ENCODE measurements around the gene CCDC59.
A peak's percentile ranks its signal among the peaks of the same experiment; 100 is the strongest.
"Not testable (repeated sequence)": the region's sequence is repeated elsewhere in the genome, so short reads cannot be mapped to it uniquely, and the experiment has no call there.

Gene CCDC59, protein sequence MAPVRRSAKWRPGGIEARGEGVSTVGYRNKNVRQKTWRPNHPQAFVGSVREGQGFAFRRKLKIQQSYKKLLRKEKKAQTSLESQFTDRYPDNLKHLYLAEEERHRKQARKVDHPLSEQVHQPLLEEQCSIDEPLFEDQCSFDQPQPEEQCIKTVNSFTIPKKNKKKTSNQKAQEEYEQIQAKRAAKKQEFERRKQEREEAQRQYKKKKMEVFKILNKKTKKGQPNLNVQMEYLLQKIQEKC

DNA sequence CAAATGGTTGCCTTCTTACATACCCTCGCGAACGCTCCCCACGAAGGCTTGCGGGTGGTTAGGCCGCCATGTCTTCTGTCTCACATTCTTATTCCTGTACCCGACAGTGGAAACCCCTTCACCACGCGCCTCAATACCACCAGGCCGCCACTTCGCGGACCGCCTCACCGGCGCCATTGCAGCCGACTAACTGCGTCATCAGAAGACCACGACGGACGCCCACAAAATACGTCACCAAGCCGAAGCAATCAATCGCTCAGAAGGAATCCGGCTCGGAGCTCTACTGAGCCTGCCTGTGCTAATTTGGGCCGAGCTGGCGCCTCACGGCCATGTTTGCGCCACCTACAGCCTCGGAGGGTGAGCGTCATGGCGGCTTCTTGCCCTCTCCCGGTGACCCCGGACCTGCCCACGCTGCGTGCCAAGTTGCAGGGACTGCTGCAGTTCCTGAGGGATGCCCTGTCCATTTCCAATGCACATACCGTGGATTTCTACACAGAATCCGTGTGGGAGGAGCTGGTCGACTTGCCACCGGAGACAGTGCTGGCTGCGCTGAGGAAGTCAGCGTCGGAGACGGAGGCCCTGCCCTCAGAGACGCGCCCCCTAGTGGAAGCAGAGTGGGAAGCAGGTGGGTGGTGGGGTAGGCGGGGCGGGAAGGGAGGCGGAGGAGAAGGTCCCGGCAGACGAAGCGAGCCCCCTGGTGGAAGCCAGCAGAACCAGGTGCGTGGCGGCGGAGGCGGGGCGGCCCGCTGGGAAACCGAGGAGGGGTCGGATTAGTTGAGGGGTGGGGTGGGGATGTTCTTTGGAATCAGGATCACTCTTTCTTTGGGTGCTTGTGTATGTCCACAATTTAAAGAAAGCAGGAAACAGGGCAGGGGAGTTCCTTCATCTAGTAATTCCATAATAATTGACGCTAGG, at the start of gene CCDC59, which contains the start of gene METTL25:
TSS of gene CCDC59 (minus strand) at position 188 of the 915 bp plus-strand sequence. CDS start at position 177, 11 bp downstream.
TSS of gene METTL25 (plus strand) at position 330 of the 915 bp plus-strand sequence. CDS start at position 367, 37 bp downstream.
- peak; percentile 96 for DNase-seq (ENCODE audit: low read depth)

DNA sequence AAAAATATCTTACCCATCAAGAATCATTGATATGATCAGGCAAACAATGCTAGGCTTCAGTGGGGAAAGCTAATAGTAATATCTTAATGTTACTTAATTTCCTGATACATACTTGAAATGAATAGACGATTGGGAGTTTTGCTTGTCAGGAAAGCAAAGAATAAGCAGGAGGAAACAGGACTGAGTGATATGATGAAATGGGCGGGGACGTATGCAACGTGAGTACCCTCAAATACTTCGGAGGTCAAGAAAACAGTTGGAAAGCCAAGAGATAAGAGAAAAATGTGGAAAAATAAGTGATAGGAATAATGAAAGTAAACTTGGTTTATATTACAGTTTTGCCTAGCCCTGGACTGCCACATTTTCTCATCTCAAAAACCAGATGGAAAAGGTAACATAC, 49.3 kb upstream of the CCDC59 start:
- DNase-seq (ENCODE audit: low read depth), result no peak

DNA sequence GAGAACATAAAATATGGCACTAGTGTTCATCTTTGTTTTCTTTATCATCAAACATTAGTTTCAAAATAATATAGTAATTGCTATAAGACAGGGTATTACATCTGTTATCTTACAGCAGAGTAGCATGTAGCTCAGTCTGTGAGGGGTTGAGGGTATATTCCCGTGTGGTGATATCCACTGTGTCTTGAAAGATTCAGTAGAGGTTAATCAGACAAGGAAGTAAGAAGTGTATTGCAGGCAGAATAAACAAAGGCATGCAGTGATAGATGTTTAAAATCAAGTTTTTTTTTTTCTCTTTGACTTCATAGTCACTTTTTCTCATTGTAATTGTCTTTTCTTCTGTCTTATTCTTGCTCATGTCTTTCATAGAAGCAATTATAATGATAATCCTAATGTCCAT, 48.5 kb upstream of the CCDC59 start:
- no peak for DNase-seq (ENCODE audit: low read depth)

DNA sequence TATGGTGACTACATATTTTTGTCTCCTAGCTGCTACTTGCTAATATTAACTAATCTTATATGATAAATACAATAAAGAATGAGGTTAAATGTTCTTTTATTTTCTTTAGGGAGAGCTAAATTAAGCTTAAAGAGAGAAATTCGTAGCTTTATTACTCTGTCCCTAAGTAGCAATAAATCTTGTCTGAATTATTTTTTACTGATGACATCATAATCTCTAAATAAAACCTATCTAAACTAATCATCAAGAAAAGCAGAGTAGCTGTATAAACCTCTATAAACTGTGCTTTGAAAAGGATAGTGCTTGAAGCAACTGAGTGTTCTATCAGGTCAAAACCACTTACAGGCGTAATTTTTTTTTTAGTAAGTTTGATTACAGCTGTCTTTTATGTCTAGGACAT, 42.6 kb upstream of the CCDC59 start:
- no peak for DNase-seq (ENCODE audit: low read depth)

DNA sequence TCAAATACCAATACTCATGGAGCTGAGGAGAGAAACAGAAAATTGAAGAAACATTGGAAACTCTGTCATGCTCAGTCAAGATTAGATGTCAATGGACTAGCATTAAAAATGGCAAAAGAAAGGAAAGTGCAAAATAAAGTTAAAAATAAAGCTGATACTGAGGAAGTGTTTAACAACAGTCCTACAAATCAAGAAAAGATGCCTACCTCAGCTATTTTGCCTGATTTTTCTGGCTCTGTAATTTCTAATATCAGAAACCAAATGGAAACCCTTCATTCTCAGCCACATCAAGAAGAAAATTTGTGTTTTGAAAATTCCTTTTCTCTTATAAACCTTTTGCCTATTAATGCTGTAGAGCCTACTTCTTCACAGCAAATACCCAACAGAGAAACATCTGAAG, 40.7 kb upstream of the CCDC59 start:
- DNase-seq (ENCODE audit: low read depth), result no peak

DNA sequence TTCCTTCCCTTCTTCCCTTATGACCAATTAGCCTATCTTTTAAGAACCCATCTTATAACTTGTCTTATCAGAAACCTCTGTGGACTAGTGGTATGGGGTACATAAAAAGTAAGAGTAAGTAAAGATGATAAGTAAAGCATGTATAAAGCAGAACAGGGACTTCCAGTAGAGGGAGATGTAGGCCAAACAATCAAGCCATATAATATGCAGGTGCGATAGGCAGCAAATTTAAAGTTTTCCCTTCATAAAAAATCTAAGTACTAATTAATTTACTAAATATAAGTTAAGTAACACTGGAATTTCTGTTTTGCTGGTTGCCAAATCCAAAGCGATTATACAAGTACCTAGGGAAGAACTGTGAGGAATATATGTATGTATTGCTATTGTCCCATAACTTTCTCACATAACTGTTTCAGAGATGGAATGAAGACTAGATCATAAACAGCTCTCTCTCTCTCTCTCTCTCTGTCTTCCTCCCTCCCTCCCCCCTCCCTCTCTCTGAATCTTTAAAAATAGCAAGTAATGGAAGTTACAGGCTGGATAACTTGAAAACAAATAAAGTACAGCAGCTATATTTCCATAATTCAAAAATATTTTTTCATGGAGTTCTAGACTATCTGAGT, 25.9 kb upstream of the CCDC59 start:
- no peak for DNase-seq (ENCODE audit: low read depth)

DNA sequence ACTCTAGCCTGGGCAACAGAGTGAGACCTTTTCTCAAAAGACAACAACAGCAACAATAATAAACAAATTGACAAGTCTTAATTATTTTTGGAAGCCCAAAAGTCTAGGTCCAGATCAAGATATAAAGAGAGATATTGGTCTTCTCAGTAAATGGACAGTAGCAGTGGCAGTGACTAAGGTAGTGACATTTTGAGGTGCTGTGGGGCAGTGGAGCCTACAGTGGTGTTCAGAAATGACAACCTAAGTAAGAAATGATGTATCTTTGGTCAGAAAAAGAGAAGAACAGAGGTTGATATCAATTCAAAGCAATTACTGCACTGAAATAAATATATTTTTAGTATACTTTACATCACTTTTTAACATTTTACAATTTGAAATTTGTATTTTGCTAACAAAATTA, 20.8 kb upstream of the CCDC59 start:
- DNase-seq (ENCODE audit: low read depth), result no peak

DNA sequence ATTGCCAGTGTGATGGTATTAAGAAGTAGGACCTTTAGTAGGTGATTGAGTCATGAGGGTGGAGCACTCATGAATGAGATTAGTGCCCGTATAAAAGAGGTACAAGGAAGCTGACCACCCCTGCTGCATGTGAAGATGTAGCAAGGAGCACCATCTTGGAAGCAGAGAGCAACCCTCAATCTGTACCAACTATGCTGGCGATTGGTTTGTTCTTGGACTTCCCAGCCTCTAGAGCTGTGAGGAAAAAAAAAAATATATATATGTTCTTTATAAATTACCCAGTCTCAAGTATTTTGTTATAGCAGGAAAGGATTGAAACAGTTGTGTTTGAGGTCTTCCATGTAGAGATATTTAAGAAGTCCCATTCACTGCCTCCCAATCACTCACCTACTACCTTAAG, 17.0 kb upstream of the CCDC59 start:
- no peak for DNase-seq (ENCODE audit: low read depth)

DNA sequence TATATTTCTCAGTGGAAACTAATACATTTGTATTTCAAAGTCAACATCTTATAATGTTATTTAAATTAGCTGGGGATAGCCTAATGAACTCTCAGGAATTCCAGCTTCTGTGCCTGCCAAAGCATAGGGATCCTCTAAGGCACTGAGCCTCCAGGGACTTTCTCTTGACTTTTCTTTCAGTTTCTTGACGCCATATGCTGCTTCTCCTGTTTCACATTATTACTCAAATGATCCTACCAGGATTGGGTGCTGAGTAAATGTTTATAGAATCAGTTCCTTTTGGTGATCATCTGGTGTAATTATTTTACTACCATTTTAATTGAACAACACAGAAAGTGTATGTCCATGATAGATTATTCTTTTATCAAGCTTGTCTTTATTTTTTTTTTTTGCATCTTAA, 8.0 kb upstream of the CCDC59 start:
- DNase-seq (ENCODE audit: low read depth), result no peak

DNA sequence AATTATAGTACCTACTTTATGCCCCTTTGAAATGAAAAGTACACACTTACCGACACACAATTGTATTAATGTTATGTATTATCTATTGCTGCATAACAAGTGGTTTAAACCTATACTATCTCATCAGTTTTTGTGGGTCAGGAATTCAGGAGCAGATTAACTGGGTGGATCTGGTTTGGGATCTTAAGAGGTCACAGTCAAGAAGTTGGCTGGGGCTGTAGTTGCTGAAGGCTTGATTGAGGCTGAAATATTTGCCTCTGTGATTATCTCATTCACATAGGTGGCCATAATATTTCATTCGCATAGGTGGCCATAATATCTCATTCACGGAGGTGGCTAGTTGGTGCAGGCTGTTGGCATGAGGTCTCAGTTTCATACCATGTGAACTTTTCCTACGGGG, 5.8 kb upstream of the CCDC59 start:
- no peak for DNase-seq (ENCODE audit: low read depth)

DNA sequence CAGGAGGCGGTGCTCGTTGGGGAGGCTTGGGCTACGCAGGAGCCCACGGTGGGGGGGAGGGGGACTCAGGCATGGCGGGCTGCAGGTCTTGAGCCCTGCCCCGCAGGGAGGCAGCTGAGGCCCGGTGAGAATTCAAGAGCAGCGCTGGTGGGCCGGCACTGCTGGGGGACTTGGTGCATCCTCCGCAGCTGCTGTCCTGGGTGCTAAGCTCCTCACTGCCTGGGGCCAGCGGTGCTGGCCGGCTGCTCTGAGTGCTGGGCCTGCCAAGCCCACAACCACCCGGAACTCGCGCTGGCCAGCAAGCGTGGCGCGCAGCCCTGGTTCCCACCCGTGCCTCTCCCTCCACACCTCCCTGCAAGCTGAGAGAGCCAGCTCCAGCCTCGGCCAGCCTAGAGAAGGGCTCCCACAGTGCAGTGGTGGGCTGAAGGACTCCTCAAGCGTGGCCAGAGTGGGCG, 3.3 kb upstream of the CCDC59 start:
- no peak for DNase-seq (ENCODE audit: low read depth)

DNA sequence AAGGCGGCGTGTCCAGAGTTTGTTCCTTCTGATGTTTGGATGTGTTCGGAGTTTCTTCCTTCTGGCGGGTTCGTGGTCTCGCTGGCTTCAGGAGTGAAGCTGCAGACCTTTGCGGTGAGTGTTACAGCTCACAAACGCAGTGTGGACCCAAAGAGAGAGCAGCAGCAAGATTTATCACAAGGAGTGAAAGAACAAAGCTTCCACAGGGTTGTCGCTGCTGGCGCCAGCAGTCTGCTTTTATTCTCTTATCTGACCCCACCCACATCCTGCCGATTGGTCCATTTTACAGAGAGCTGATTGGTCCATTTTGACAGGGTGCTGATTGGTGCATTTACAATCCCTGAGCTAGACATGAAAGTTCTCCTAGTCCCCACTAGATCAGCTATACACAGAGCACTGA, 2.6 kb upstream of the CCDC59 start:
- not testable (repeated sequence) for DNase-seq (ENCODE audit: low read depth)

DNA sequence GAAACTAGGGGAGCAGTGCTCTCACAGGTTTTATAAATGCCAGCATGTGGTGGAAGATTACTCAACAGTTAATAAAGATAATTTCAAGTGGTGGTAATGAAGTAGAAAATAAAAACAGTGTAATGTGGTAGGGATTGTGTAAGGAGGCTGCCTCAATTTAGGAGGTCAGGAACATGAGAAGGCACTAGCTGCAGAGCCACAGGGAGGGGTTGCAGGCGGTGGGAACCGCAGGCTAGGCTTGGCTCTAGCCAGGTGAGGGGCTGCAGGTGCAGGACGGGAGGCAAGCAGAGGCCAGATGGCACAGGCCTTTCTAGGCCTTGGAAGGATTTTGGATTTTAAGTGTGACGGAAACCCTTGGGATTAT, 910 bp upstream of the CCDC59 start:
- DNase-seq (ENCODE audit: low read depth), result no peak

DNA sequence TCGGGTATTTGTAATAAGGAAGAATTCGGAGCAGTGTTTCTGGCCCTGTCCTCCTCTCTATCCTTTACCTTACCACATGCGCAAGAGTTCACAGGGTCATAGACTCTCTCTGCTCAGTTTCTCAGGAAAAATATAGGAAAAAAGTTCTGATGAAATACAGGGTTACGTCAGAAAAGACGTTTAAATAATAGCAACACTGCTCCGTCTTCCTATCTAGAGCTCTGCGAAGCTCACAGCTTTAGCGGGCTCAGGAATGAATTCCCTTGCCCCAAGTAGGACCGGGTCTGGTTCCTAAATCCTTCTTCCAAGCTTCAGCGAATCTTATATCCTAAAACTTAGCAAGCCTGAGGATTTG, 365 bp downstream of the CCDC59 start:
- no peak for DNase-seq (ENCODE audit: low read depth)

DNA sequence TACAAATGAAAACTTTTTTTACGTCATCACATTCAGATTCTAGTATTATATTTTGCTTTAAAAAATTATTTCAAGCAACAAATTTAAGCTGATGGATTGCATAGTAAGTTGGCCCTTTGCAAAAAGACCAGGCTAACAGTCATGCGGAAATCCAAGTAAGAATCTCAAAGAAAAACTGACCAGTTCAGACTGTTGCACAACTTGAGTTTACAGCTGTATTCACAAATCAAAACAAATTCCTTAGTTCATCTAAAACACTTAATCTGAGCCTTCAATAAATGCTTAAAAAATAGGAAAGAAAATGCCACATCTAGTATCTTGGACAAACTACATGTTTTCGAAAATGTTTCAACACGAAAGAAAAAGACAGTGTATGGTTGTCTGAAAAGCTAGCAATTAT, 847 bp downstream of the CCDC59 start:
- no peak for DNase-seq (ENCODE audit: low read depth)

DNA sequence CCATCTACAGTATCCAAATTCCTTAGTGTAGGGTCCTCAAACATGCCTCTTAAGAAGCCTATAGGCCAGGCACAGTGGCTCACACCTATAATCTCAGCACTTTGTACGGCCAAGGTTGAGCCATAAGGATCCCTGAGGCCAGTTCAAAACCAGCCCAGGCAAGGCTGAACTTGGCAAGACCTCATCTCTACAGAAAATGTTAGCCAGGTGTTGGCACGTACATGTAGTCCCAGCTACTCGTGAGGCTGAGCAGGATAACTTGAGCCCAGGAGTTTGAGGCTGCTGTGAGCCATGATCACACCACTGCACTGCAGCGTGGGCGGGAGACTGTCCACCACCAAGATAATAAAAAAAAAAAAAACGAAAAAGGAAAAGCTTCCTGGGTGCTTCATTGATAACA, 6.8 kb downstream of the CCDC59 start:
- no peak for DNase-seq (ENCODE audit: low read depth)

DNA sequence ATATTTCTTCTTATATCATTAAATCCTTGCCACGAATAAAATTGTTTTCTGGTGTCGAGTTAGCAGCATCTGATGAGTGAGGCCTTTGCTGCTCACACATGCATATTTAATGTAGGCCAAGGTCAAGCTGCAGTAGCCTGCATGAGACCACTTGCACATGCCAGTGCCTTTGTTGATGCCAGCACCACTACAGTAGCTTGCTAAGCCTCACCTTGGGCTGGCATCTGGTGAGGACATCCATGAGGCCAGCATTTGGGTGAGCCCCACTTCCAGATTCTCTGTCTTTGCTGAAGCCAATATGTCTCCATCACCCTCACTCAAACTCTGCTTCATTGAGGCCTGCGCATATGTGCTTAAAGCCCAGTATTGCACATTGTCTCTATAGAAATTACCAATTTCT, 8.0 kb downstream of the CCDC59 start:
- no peak for DNase-seq (ENCODE audit: low read depth)

DNA sequence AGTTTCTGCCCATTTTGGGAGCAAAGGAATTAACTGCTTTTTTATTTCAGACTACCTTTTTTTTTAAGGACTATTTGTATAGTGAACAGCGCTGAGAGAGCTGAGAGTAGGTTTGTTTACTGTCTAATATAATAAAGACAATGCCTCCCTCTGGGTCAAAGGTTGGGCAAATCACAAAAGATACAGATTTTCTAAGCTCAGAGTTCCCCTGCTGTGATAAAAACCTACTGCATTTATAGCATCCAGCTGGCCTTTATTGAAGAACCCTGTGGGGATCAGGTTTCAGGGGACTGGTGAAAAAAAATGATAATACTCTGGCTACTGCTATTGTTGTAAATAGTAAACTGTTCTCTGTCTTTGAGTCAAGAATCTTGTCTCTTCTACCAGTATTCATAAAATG, 28.7 kb downstream of the CCDC59 start:
- no peak for DNase-seq (ENCODE audit: low read depth)

DNA sequence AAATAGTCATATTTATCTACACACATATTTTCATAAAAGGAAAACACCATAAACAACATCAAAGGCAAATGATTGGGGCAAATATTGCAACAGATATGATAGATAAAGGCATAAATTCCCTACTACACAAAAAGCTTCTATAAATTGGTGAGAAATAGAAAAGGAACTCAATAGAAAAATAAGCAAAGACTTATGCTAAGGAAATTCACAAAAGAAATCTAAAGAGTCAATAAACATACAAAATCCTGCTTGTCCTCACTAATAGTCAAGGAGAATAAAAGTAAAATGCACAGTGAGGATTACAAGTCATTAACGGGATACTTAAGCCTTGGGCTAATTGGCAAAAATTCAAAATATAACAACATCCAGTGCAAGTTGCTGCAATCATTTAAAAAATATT, 30.3 kb downstream of the CCDC59 start:
- DNase-seq (ENCODE audit: low read depth), result no peak

DNA sequence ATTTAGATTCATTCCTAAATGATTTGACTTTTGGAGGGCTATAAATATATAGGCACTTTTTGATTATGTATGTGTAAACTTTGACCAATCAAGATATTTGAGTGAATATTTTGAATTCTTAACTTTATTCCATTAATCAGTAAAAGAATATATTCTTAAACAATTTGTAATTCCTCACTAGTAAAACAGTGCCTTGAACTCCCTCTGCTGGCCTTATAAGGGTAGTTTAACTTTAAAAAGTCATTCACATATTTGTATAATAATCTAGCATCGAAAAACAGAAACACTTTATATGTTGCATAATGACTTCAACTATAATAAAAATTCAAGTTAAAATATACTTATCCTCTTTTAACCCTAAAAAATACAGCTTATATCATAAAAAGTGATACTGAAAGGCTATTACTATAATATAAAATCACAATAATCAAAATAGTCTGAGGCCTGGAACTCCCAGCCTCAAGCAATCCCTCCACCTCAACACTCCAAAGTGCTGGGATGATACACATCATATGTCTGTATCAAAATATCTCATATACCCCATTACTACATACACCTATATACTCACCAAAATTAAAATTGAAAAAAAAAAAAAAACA, 31.2 kb downstream of the CCDC59 start:
- no peak for DNase-seq (ENCODE audit: low read depth)

DNA sequence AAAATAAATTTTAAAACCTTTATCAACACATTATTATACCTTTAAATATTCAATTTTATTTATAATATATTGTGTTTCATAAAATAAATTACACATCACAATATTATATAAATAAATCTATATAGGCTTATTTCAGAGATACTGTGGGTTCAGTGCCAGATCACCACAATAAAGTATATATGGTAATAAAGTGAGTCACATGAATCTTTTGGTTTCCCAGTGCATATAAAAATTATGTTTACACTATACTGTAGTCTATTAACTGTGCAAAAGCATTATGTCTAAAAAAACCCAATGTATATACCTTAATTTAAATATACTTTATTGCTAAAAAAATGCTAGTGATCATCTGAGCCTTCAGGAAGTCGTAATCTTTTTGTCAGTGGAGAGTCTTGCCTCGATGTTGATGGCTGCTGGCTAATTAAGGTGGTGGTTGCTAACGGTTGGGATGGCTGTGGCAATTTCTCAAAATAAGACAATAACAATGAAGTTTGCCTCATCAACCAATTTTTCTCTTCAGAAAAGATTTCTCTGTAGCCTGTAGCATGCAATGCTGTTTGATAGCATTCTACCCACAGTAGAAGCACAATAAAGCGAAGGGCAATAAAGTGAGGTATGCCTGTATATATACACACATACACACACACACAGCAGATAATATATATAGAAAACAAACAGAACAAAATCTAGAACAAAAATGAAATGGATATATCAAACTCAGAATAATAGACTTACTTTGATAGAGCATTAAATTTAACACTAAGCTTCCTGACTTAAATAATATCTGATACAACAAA, 32.4 kb downstream of the CCDC59 start:
- DNase-seq (ENCODE audit: low read depth), result no peak

DNA sequence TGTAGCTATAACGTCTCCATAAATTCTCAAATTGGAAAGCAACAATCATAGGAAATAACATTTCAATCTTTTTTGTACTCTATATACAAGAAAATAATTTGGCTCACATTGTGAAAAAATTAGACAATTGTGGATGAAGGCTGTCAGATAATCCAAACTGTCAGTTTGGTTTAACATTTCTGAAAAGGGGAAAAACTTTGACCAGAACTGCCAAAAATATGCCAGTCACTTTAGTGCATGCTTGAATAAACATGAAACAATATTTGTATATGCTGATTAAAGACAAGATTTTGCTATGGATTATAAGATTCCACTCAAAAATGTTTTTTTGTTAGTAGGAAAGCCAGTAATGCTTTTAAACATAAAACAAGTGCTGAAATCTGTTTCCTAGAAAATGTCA, 38.9 kb downstream of the CCDC59 start:
- DNase-seq (ENCODE audit: low read depth), result no peak

All from activated T-helper 9 cell treated with anti-CD3 and anti-CD28 coated beads, Interleukin-2, amount 50 U/mL, for 16 hours (primary cell).